GM19023 (cell line): ENCODE data around the gene CFAP92.
"Not testable (repeated sequence)": the region's sequence is repeated elsewhere in the genome, so short reads cannot be mapped to it uniquely, and the experiment has no call there.

ENCODE experiments used
- ATAC-seq: cut with Tn5 transposase; IDR thresholded peaks from one replicate; pipeline ENCODE4 v1.9.1; 2021; ENCODE audit warnings: mild to moderate bottlenecking, moderate library complexity; ENCODE audit not compliant: unreplicated experiment

The CFAP92 gene

GRCh38 chr3:128873244-128874022 lies 120.4 kb downstream of the CFAP92 start:
- ATAC-seq, result no peak

DNA sequence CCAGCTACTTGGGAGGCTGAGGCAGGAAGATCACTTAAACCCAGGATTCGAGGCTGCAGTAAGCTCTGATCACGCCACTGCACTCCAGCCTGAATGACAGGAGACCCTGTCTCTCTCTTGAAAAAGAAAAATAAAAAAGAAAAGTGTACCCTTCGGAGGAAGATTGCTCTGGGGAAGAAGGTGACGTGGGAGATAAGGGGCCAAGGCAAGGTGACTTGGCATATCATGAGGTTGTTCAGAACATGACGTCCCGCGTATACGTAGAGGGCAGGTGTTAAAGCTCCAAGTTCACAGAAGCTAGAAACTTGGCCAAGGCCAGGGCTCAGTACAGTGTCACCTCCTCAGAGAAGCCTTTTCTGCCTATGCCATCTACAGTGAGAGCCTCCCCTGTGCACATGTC lies 121.1 kb downstream of the CFAP92 start:
- ATAC-seq, result no peak

- no peak for ATAC-seq
Observed at GRCh38 chr3:128872282-128872681, 121.6 kb downstream of the CFAP92 start.

DNA sequence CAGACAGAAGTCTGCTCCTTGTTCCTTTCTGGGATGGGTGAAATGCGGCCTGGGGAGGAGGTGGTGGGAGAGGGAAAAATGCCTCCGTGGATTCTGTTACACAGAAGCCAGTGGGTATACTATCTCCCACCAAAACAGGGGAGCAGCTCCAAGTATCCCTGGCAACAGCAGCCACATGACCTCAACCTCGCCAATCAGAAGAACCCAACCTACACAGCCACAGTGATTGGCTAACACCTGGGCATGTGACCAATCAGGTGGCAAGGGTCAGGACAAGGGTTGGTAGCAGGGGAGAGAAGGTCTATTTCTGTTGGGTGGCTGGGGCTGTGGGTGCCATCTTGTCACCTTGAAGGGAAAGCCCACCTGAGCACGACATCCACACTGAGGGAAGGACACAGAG lies 123.5 kb downstream of the CFAP92 start:
- ATAC-seq, result no peak

DNA sequence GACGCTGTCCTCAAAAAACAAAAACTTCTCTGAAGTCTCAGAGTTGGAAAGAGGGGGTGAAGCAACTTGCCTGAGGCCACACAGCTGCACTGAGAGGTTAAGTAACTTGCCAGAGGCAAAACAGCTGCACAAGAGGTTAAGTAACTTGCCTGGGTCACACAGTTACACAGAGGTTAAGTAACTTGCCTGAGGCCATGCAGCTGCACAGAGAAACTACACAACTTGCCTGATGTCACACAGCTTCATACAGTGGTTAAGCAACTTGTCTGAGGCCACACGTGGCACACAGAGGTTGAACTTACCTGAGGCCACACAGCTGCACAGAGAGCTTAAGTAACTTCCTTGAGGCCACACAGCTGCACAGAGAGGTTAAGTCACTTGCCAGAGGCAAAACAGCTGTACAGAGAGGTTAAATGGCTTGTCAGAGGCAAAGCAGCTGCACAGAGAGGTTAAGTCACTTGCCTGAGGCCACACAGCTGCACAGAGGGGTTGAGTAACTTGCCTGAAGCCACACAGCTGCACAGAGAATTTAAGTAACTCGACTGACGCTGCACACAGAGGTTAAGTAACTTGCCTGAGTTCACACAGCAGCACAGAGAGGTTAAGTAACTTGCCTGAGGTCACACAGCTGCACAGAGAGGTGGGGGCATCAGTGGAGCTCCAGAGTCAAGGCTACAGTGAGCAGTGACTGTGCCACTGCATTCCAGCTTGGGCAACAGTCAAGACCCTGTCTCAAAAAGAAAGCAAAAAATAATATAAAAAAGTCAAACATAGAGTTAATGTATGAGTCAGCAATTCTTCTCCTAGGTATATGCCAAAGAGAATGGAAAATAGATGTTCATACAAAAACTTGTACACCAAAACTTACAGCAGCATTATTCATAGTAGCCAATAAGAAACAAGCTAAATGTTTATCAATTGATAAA lies 126.4 kb downstream of the CFAP92 start:
- ATAC-seq, result no peak

- ATAC-seq, result not testable (repeated sequence)
Observed at GRCh38 chr3:128864849-128865804, 128.7 kb downstream of the CFAP92 start.

GRCh38 chr3:128864351-128864811 lies 129.5 kb downstream of the CFAP92 start:
- no peak for ATAC-seq

GRCh38 chr3:128863560-128863959 lies 130.3 kb downstream of the CFAP92 start:
- no peak for ATAC-seq

DNA sequence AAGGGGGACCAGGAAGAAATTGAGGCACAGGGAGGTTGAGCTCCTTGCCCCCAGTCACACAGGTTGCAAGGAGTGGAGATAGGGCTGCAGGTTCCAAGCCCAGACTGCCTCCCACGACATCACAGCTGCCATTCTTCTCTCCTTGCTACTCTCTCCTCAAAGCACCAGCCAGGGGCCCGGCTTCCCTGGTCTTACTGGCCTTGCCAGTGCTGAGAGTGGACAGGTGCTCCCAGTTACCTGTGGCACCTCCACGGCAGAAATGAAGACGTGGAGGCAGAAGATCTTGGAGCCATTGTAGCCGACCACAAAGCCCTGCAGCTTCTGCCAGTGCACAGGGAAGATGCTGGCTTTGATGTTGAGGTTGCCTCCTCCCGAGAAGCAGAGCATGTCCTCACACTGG lies 132.4 kb downstream of the CFAP92 start:
- ATAC-seq, result no peak
